NCI-H446 treated with DMSO at 0.1 percent for 48 hours (cell line): ENCODE data around the gene CTNND2.
"Not testable (repeated sequence)": the region's sequence is repeated elsewhere in the genome, so short reads cannot be mapped to it uniquely, and the experiment has no call there.

ENCODE experiments used
- DNase-seq: peaks from one replicate; lab custom pipeline; 2025; lab: John Stamatoyannopoulos, UW

The CTNND2 gene

GRCh38 chr5:11037941-11038340, 866.3 kb downstream of the CTNND2 start:
- DNase-seq, result no peak

- no peak for DNase-seq
Measured at GRCh38 chr5:11037080-11037479, 867.2 kb downstream of the CTNND2 start.

- no peak for DNase-seq
Measured at GRCh38 chr5:11030671-11031070, 873.6 kb downstream of the CTNND2 start.

- no peak for DNase-seq
Measured at GRCh38 chr5:11027660-11028059, 876.6 kb downstream of the CTNND2 start.

- no peak for DNase-seq
Measured at GRCh38 chr5:11026543-11026942, 877.7 kb downstream of the CTNND2 start.

- no peak for DNase-seq
Measured at GRCh38 chr5:11023945-11024344, 880.3 kb downstream of the CTNND2 start.

- DNase-seq, result no peak
Measured at GRCh38 chr5:11013793-11014192, 890.5 kb downstream of the CTNND2 start.

- DNase-seq, result no peak
Measured at GRCh38 chr5:11012295-11012694, 892.0 kb downstream of the CTNND2 start.

- DNase-seq, result no peak
Measured at GRCh38 chr5:11010429-11011210, 893.6 kb downstream of the CTNND2 start.

- DNase-seq, result no peak
Measured at GRCh38 chr5:11009576-11009975, 894.7 kb downstream of the CTNND2 start.

- DNase-seq, result no peak
Measured at GRCh38 chr5:11007269-11007870, 896.9 kb downstream of the CTNND2 start.

- DNase-seq, result not testable (repeated sequence)
Measured at GRCh38 chr5:11004523-11004922, 899.7 kb downstream of the CTNND2 start.

- DNase-seq, result no peak
Measured at GRCh38 chr5:11000515-11001353, 903.5 kb downstream of the CTNND2 start.

GRCh38 chr5:10999714-11000113, 904.5 kb downstream of the CTNND2 start:
- DNase-seq, result no peak

GRCh38 chr5:10995891-10996290, 908.4 kb downstream of the CTNND2 start:
- DNase-seq, result no peak

- no peak for DNase-seq
Measured at GRCh38 chr5:10994091-10994986, 909.9 kb downstream of the CTNND2 start.

GRCh38 chr5:10990634-10991033, 913.6 kb downstream of the CTNND2 start:
- no peak for DNase-seq

GRCh38 chr5:10989577-10990263, 914.5 kb downstream of the CTNND2 start:
- DNase-seq, result no peak

- DNase-seq, result no peak
Measured at GRCh38 chr5:10988622-10989021, 915.6 kb downstream of the CTNND2 start.

- DNase-seq, result no peak
Measured at GRCh38 chr5:10987925-10988504, 916.2 kb downstream of the CTNND2 start.
